ENCODE measurements around the gene TKTL1.
"Not testable (repeated sequence)": the region's sequence is repeated elsewhere in the genome, so short reads cannot be mapped to it uniquely, and the experiment has no call there.

DNA sequence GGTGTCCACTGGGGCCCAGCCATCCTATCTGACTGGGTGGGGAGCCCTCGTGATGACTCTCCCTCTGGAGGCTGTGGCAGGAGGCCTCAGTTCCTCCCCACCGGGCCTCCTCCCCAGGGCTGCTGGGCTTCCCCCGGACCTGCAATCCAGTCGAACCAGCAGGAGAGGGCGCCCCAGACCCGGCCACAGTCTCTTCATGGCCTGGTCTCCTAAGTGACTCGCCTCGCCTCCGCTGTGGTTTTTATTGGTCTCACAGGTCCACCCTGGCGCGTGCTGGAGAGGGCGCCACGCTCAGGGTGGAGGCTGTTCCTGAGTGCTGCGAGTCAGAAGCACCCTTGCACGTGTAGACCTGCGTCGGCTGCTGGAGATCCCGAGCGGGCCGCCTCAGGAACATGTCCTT is 48.0 kb downstream of the TKTL1 start:
- TF ChIP-seq, protein P1, sequence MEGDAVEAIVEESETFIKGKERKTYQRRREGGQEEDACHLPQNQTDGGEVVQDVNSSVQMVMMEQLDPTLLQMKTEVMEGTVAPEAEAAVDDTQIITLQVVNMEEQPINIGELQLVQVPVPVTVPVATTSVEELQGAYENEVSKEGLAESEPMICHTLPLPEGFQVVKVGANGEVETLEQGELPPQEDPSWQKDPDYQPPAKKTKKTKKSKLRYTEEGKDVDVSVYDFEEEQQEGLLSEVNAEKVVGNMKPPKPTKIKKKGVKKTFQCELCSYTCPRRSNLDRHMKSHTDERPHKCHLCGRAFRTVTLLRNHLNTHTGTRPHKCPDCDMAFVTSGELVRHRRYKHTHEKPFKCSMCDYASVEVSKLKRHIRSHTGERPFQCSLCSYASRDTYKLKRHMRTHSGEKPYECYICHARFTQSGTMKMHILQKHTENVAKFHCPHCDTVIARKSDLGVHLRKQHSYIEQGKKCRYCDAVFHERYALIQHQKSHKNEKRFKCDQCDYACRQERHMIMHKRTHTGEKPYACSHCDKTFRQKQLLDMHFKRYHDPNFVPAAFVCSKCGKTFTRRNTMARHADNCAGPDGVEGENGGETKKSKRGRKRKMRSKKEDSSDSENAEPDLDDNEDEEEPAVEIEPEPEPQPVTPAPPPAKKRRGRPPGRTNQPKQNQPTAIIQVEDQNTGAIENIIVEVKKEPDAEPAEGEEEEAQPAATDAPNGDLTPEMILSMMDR (IDR thresholded peaks at IDR 0.05; ENCODE audit: low read depth, low read length), result not testable (repeated sequence)
- not testable (repeated sequence) for TF ChIP-seq POLR2A (IDR thresholded peaks at IDR 0.05; ENCODE audit: extremely low read depth, insufficient read length); MYC (IDR thresholded peaks at IDR 0.05; ENCODE audit: low read depth, low read length)
